HG03280 (cell line): ENCODE data around the gene PGK1.

Experiments
- ATAC-seq: cut with Tn5 transposase; IDR thresholded peaks from one replicate; pipeline ENCODE4 v1.9.1; 2021; ENCODE audit warnings: mild to moderate bottlenecking, moderate library complexity; ENCODE audit not compliant: unreplicated experiment

The PGK1 gene

DNA sequence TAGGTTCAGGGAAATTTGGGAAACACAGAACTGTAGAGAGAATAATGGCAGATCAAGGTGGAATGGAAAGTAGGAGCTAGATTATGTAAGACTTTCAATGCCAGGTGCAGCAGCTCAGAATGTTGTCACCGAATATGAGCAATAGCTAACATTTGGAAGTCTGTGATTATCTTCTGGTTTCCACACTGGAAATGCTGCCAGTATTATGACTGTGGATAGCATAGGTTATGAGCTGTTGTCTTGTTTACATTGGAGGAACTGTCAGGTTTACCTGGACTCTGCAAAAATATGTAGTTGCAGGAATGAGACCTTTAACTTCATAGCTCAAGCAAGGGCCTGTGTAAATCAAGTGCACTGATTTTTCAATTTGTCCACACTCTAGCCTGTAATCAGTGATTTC is 61.4 kb downstream of the PGK1 start:
- ATAC-seq: no peak

DNA sequence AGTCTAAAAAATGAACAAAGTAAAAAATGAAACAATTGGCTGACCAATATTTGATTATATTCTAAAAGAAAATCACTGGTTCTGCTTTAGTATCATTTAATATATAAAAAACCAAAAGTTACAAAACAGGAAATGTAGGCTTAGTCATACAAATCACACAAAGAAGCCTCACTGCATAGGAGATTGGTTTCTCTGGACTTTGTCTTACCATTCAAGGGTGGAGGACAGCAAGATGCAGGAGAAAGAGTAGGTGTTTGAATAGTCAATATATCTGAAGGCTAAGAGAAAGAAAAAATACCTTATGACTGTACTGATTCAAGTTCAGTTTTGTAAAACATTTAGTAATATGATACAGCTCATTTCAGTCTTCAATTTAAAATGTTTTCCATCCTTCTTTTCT is 64.0 kb downstream of the PGK1 start:
- ATAC-seq: no peak
